Naive thymus-derived CD4-positive, alpha-beta T cell (primary cell): ENCODE results near the gene CDH3. TPM values are rescaled to one million over a fixed set of nuclear protein-coding genes. Genes with fewer than 3 reads are reported as not detected.

Experiments
- ATAC-seq: fragments of 150-1000 bp; cut with Tn5 transposase; 2 replicates; pipeline ENCODE4 v1.10.0; 2021; ENCODE audit warnings: mild to moderate bottlenecking, moderate library complexity
- CTCF ChIA-PET: fragments of 350-600 bp; sonication (Branson Sonifier 250); formaldehyde crosslinking; loops from one replicate; lab custom pipeline; 2021; ENCODE audit warnings: antibody characterized with exemption; lab: Charles Lee
- POLR2A ChIA-PET: fragments of 350-600 bp; sonication (Branson Sonifier 250); formaldehyde crosslinking; loops from one replicate; lab custom pipeline; 2021; ENCODE audit warnings: antibody characterized with exemption, inconsistent platforms; lab: Charles Lee
- DNase-seq, 9 donors: peaks; one replicate each; pipeline versions ENCODE4 v3.0.0 to v3.0.0-alpha.2; 2020 to 2022; ENCODE audit warnings: mixed read lengths in 1 of 9
- H3K27ac ChIP-seq: one replicate; pipeline ENCODE4 v1.7.0; 2013; ENCODE audit warnings: mild to moderate bottlenecking, low read depth, low read length, moderate library complexity
- H3K27me3 ChIP-seq, 2 donors: one replicate each; pipeline ENCODE4 v1.7.0; 2013; ENCODE audit warnings: low read length in 2 of 2, mild to moderate bottlenecking in 2 of 2, moderate library complexity in 2 of 2; ENCODE audit not compliant: control insufficient read depth in 2 of 2, insufficient read depth in 2 of 2
- H3K36me3 ChIP-seq, 3 experiments: 1 replicate in 2 of 3; 2 replicates in 1 of 3; pipeline ENCODE4 v1.7.0; 2013; ENCODE audit warnings: low read length in 3 of 3, mild to moderate bottlenecking in 3 of 3, moderate library complexity in 1 of 3; ENCODE audit not compliant: insufficient read depth in 3 of 3, control insufficient read depth in 2 of 3
- H3K4me1 ChIP-seq, 2 donors: one replicate each; pipeline ENCODE4 v1.7.0; 2013; ENCODE audit warnings: low read length in 2 of 2, mild to moderate bottlenecking in 2 of 2, moderate library complexity in 1 of 2; ENCODE audit not compliant: control insufficient read depth in 2 of 2, insufficient read depth in 2 of 2
- H3K4me3 ChIP-seq: 2 replicates; pipeline ENCODE4 v1.7.0; 2013; ENCODE audit warnings: mild to moderate bottlenecking, low read length
- H3K9me3 ChIP-seq, 3 experiments: 1 replicate in 2 of 3; 2 replicates in 1 of 3; pipeline ENCODE4 v1.7.0; 2013; ENCODE audit warnings: low read length in 3 of 3; ENCODE audit not compliant: control insufficient read depth in 2 of 3
- H3K27ac Mint-ChIP-seq, 9 donors: one replicate each; pipeline ENCODE4 v1.8.0; 2020 to 2022; ENCODE audit warnings: mixed read lengths in 9 of 9, mild to moderate bottlenecking in 8 of 9, moderate library complexity in 5 of 9, inconsistent platforms in 2 of 9
- H3K27me3 Mint-ChIP-seq, 5 donors: one replicate each; pipeline ENCODE4 v1.8.0; 2021 to 2022; ENCODE audit warnings: mixed read lengths in 5 of 5, mild to moderate bottlenecking in 1 of 5
- H3K36me3 Mint-ChIP-seq, 5 donors: one replicate each; pipeline ENCODE4 v1.8.0; 2020 to 2022; ENCODE audit warnings: mixed read lengths in 5 of 5, mild to moderate bottlenecking in 3 of 5, inconsistent platforms in 1 of 5
- H3K4me1 Mint-ChIP-seq, 7 donors: one replicate each; pipeline ENCODE4 v1.8.0; 2020 to 2022; ENCODE audit warnings: mixed read lengths in 7 of 7, mild to moderate bottlenecking in 3 of 7, inconsistent platforms in 1 of 7
- H3K4me3 Mint-ChIP-seq, 10 donors: one replicate each; pipeline ENCODE4 v1.8.0; 2020 to 2022; ENCODE audit warnings: mild to moderate bottlenecking in 10 of 10, mixed read lengths in 10 of 10, moderate library complexity in 6 of 10, inconsistent platforms in 2 of 10
- H3K9me3 Mint-ChIP-seq, 11 donors: one replicate each; pipeline ENCODE4 v1.8.0; 2020 to 2022; ENCODE audit warnings: mixed read lengths in 11 of 11, mild to moderate bottlenecking in 4 of 11, inconsistent platforms in 1 of 11, moderate library complexity in 1 of 11
- intact Hi-C, 2 donors: fragments of 100-400 bp; cut with micrococcal nuclease; formaldehyde crosslinking; loops; one replicate each; pipeline ENCODE4 v1.15.1; 2023
- polyA plus RNA-seq, 2 donors: library from polyadenylated mRNA; unstranded; fragments of 300-500 nt; fragmentation: Illumina TruSeq; gene quantifications; one replicate each; pipeline ENCODE4 v1.2.3, GENCODE V29; 2021
- total RNA-seq, 6 experiments: library from RNA in 5 of 6; stranded (reverse) in 5 of 6; gene quantifications; 1 replicate in 5 of 6; 2 replicates in 1 of 6; pipeline ENCODE4 v1.2.3 and lab custom pipeline; 2021 to 2026

CDH3 gene
- total and polyA plus RNA-seq, 7 experiments from 2014 or later = 0.24 to 0.78 (median 0.51) TPM; not detected in 2

- CTCF ChIA-PET = no interaction called here
- POLR2A ChIA-PET = no interaction called here
- no peak overlapping the region for H3K4me3 Mint-ChIP-seq
- H3K36me3 Mint-ChIP-seq = peaks cover 0 to 17% (median 11%) of the 10 kb centered on the region in 5 donors
- DNase-seq = no peak
- Histone ChIP-seq H3K4me1 (no peaks in the 10 kb centered on the region), H3K9me3 (peaks cover 0 to 9% (median 4%) of the 10 kb centered on the region in 3 experiments), H3K36me3 (no peaks in the 10 kb centered on the region), H3K27me3 (no peaks in the 10 kb centered on the region), H3K4me3 (no peak overlapping the region), H3K27ac (no peak overlapping the region)
- no peak overlapping the region for H3K27ac Mint-ChIP-seq
- H3K9me3 Mint-ChIP-seq = peaks cover 0 to 40% (median 9%) of the 10 kb centered on the region in 11 donors
- ATAC-seq = no peak
- intact Hi-C loops = no loop called here
- H3K4me1 Mint-ChIP-seq = no peaks in the 10 kb centered on the region
- H3K27me3 Mint-ChIP-seq = no peaks in the 10 kb centered on the region
Measured at GRCh38 chr16:68612996-68613395, 32.1 kb upstream of the CDH3 start.

GRCh38 chr16:68617734-68618133, 27.4 kb upstream of the CDH3 start:
- CTCF ChIA-PET = no interaction called here
- peaks cover 0 to 26% (median 8%) of the 10 kb centered on the region in 11 donors for H3K9me3 Mint-ChIP-seq
- H3K36me3 Mint-ChIP-seq = peaks cover 0 to 10% (median 7%) of the 10 kb centered on the region in 5 donors

GRCh38 chr16:68626557-68626956, 18.6 kb upstream of the CDH3 start:
- no peak overlapping the region for H3K27ac Mint-ChIP-seq
- no peak for ATAC-seq

More at GRCh38 chr16:68617734-68618133, 27.4 kb upstream of the CDH3 start:
- no peak overlapping the region for H3K27ac Mint-ChIP-seq
- POLR2A ChIA-PET = no interaction called here
- intact Hi-C loops = no loop called here
- no peak for ATAC-seq
- no peak for DNase-seq
- H3K27me3 Mint-ChIP-seq = peaks cover 0 to 3% (median 0%) of the 10 kb centered on the region in 5 donors
- Histone ChIP-seq H3K27me3 (no peaks in the 10 kb centered on the region), H3K9me3 (peaks cover 0 to 9% (median 4%) of the 10 kb centered on the region in 3 experiments), H3K27ac (no peak overlapping the region), H3K4me3 (no peak overlapping the region), H3K36me3 (no peaks in the 10 kb centered on the region), H3K4me1 (no peaks in the 10 kb centered on the region)
- no peak overlapping the region for H3K4me3 Mint-ChIP-seq
- no peaks in the 10 kb centered on the region for H3K4me1 Mint-ChIP-seq

GRCh38 chr16:68627951-68628425, 17.1 kb upstream of the CDH3 start:
- ATAC-seq (no peak), DNase-seq (no peak)
- H3K36me3 ChIP-seq = no peaks in the 10 kb centered on the region
- Mint-ChIP-seq H3K9me3 (no peaks in the 10 kb centered on the region), H3K36me3 (no peaks in the 10 kb centered on the region), H3K27me3 (peaks cover 0 to 4% (median 0%) of the 10 kb centered on the region in 5 donors), H3K27ac (no peak overlapping the region), H3K4me3 (no peak overlapping the region), H3K4me1 (no peaks in the 10 kb centered on the region)
- CTCF ChIA-PET = interaction anchor here (0.5 to 0.7 kb wide), 2 partner anchors 316 to 338 kb away, joined by 3 read pairs; no protein-coding TSS in a partner anchor
- POLR2A ChIA-PET = interaction anchor here (0.7 kb wide), 1 partner anchor 272 kb away, joined by 4 read pairs; no protein-coding TSS in a partner anchor
- H3K27me3 ChIP-seq = no peaks in the 10 kb centered on the region
- H3K4me1 ChIP-seq = no peaks in the 10 kb centered on the region
- no peak overlapping the region for H3K27ac ChIP-seq
- no peak overlapping the region for H3K4me3 ChIP-seq
- intact Hi-C loops = no loop called here
- no peaks in the 10 kb centered on the region for H3K9me3 ChIP-seq

More at GRCh38 chr16:68626557-68626956, 18.6 kb upstream of the CDH3 start:
- no peaks in the 10 kb centered on the region for H3K9me3 ChIP-seq
- intact Hi-C loops = no loop called here
- Mint-ChIP-seq H3K36me3 (no peaks in the 10 kb centered on the region), H3K4me1 (no peaks in the 10 kb centered on the region), H3K27me3 (peaks cover 0 to 4% (median 0%) of the 10 kb centered on the region in 5 donors), H3K9me3 (peaks cover 0 to 2% (median 0%) of the 10 kb centered on the region in 11 donors), H3K4me3 (no peak overlapping the region)
- H3K36me3 ChIP-seq = no peaks in the 10 kb centered on the region
- DNase-seq = no peak
- H3K27ac ChIP-seq = no peak overlapping the region
- ChIA-PET POLR2A (no interaction called here), CTCF (interaction anchor here (0.6 kb wide), 1 partner anchor 15 kb away, joined by 5 read pairs; no protein-coding TSS in a partner anchor)
- H3K4me1 ChIP-seq = no peaks in the 10 kb centered on the region
- no peak overlapping the region for H3K4me3 ChIP-seq
- no peaks in the 10 kb centered on the region for H3K27me3 ChIP-seq

- POLR2A ChIA-PET = no interaction called here
- Histone ChIP-seq H3K4me3 (no peak overlapping the region), H3K27me3 (no peaks in the 10 kb centered on the region), H3K4me1 (no peaks in the 10 kb centered on the region), H3K9me3 (no peaks in the 10 kb centered on the region), H3K36me3 (no peaks in the 10 kb centered on the region), H3K27ac (no peak overlapping the region)
- DNase-seq (no peak), ATAC-seq (no peak)
- Mint-ChIP-seq H3K9me3 (no peaks in the 10 kb centered on the region), H3K36me3 (no peaks in the 10 kb centered on the region), H3K27ac (peak overlapping the region in 1 of 9 donors; percentile 20), H3K4me1 (no peaks in the 10 kb centered on the region), H3K4me3 (no peak overlapping the region), H3K27me3 (peaks cover 0 to 4% (median 0%) of the 10 kb centered on the region in 5 donors)
- CTCF ChIA-PET = no interaction called here
- intact Hi-C loops = loop anchor here in 1 of 2 donors (1.0 kb wide), 1 partner anchor 101 kb away; no protein-coding TSS in a partner anchor
Measured at GRCh38 chr16:68629351-68629910, 15.7 kb upstream of the CDH3 start.

GRCh38 chr16:68636064-68636560, 9.0 kb upstream of the CDH3 start:
- H3K27me3 Mint-ChIP-seq = peaks cover 4 to 9% (median 6%) of the 10 kb centered on the region in 5 donors
- peaks cover 0 to 3% (median 0%) of the 10 kb centered on the region in 11 donors for H3K9me3 Mint-ChIP-seq
- ChIA-PET POLR2A (interaction anchor here (0.7 kb wide), 1 partner anchor 337 kb away, joined by 3 read pairs; no protein-coding TSS in a partner anchor), CTCF (no interaction called here)
- ATAC-seq = no peak
- no peak overlapping the region for H3K4me3 Mint-ChIP-seq
- no peaks in the 10 kb centered on the region for H3K36me3 ChIP-seq
- H3K27ac Mint-ChIP-seq = no peak overlapping the region
- H3K4me1 ChIP-seq = no peaks in the 10 kb centered on the region
- no peak overlapping the region for H3K4me3 ChIP-seq
- H3K4me1 Mint-ChIP-seq = peaks cover 0 to 2% (median 0%) of the 10 kb centered on the region in 7 donors
- H3K9me3 ChIP-seq = no peaks in the 10 kb centered on the region
- DNase-seq = no peak
- H3K27me3 ChIP-seq = no peaks in the 10 kb centered on the region
- no peak overlapping the region for H3K27ac ChIP-seq
- peaks cover 0 to 4% (median 3%) of the 10 kb centered on the region in 5 donors for H3K36me3 Mint-ChIP-seq
- intact Hi-C loops = no loop called here
